H9 (cell line): ENCODE data around the gene STAB1. TPM values are rescaled to one million over a fixed set of nuclear protein-coding genes. Genes with fewer than 3 reads are reported as not detected.

Experiments used
- DNase-seq: peaks from one replicate; pipeline ENCODE4 v3.0.0-alpha.2; 2017
- H2AFZ ChIP-seq: one replicate; pipeline ENCODE4 v1.6.1; 2013; ENCODE audit warnings: mild to moderate bottlenecking, low read length, control low read depth, moderate library complexity
- H2AK5ac ChIP-seq: 2 replicates; pipeline ENCODE4 v1.6.1; 2013; ENCODE audit warnings: low read length, control low read depth, mixed read lengths; ENCODE audit not compliant: insufficient read length
- H2BK120ac ChIP-seq: one replicate; pipeline ENCODE4 v1.6.1; 2013; ENCODE audit warnings: low read depth, mild to moderate bottlenecking, low read length, control low read depth, inconsistent platforms; ENCODE audit not compliant: poor library complexity, severe bottlenecking
- H2BK12ac ChIP-seq: 2 replicates; pipeline ENCODE4 v1.6.1; 2013; ENCODE audit warnings: low read length, control low read depth, mixed read lengths, low read depth; ENCODE audit not compliant: insufficient read length
- H2BK15ac ChIP-seq: 2 replicates; pipeline ENCODE4 v1.6.1; 2013; ENCODE audit warnings: low read depth, low read length, control low read depth
- H2BK20ac ChIP-seq: one replicate; pipeline ENCODE4 v1.6.1; 2013; ENCODE audit warnings: low read depth, mild to moderate bottlenecking, low read length, control low read depth, inconsistent platforms; ENCODE audit not compliant: poor library complexity, severe bottlenecking
- H2BK5ac ChIP-seq: 2 replicates; pipeline ENCODE4 v1.6.1; 2013; ENCODE audit warnings: low read length, control low read depth, mixed read lengths; ENCODE audit not compliant: insufficient read length
- H3K14ac ChIP-seq: 2 replicates; pipeline ENCODE4 v1.6.1; 2013; ENCODE audit warnings: low read length, control low read depth; ENCODE audit not compliant: insufficient read depth
- H3K18ac ChIP-seq: 2 replicates; pipeline ENCODE4 v1.6.1; 2013; ENCODE audit warnings: low read depth, mild to moderate bottlenecking, mixed read lengths, low read length, control low read depth; ENCODE audit not compliant: insufficient read length
- H3K23ac ChIP-seq: 2 replicates; pipeline ENCODE4 v1.6.1; 2013; ENCODE audit warnings: low read length, control low read depth, mixed read lengths, low read depth; ENCODE audit not compliant: insufficient read length
- H3K23me2 ChIP-seq: 2 replicates; pipeline ENCODE4 v1.6.1; 2013; ENCODE audit warnings: low read depth, mild to moderate bottlenecking, mixed read lengths, low read length, control low read depth; ENCODE audit not compliant: insufficient read length, poor library complexity, severe bottlenecking
- H3K27ac ChIP-seq: 2 replicates; pipeline ENCODE4 v1.5.1; 2013; ENCODE audit warnings: low read length, control low read depth, mixed read lengths, low read depth; ENCODE audit not compliant: insufficient read length
- H3K27me3 ChIP-seq: 2 replicates; pipeline ENCODE4 v1.6.1; 2013; ENCODE audit warnings: low read length, control low read depth, inconsistent platforms; ENCODE audit not compliant: insufficient read depth
- H3K4ac ChIP-seq: 2 replicates; pipeline ENCODE4 v1.6.1; 2013; ENCODE audit warnings: low read depth, mild to moderate bottlenecking, control low read depth, inconsistent platforms, low read length, moderate library complexity
- H3K4me1 ChIP-seq: 2 replicates; pipeline ENCODE4 v1.6.1; 2013; ENCODE audit warnings: low read length, control low read depth, inconsistent platforms; ENCODE audit not compliant: insufficient read depth
- H3K4me2 ChIP-seq: 2 replicates; pipeline ENCODE4 v1.6.1; 2013; ENCODE audit warnings: low read length, control low read depth, mixed read lengths; ENCODE audit not compliant: insufficient read length, insufficient read depth
- H3K56ac ChIP-seq: 2 replicates; pipeline ENCODE4 v1.6.1; 2013; ENCODE audit warnings: low read depth, mild to moderate bottlenecking, mixed read lengths, low read length, control low read depth; ENCODE audit not compliant: insufficient read length
- H3K79me1 ChIP-seq: 2 replicates; pipeline ENCODE4 v1.6.1; 2013; ENCODE audit warnings: low read depth, mild to moderate bottlenecking, moderate library complexity, low read length, control low read depth, inconsistent platforms; ENCODE audit not compliant: insufficient read depth, poor library complexity, severe bottlenecking
- H3K79me2 ChIP-seq: 2 replicates; pipeline ENCODE4 v1.6.1; 2013; ENCODE audit warnings: low read length, control low read depth, inconsistent platforms; ENCODE audit not compliant: insufficient read depth
- H3K9ac ChIP-seq: 2 replicates; pipeline ENCODE4 v1.6.1; 2013; ENCODE audit warnings: low read length, control low read depth, mixed read lengths; ENCODE audit not compliant: insufficient read length; ENCODE audit errors: extremely low read depth
- H3K9me3 ChIP-seq: one replicate; pipeline ENCODE4 v1.6.1; 2013; ENCODE audit warnings: low read depth, low read length, inconsistent platforms; ENCODE audit not compliant: control insufficient read depth
- H3T11ph ChIP-seq: one replicate; pipeline ENCODE4 v1.6.1; 2013; ENCODE audit warnings: mild to moderate bottlenecking, low read length, control low read depth, inconsistent platforms
- H4K20me1 ChIP-seq: one replicate; pipeline ENCODE4 v1.6.1; 2013; ENCODE audit not compliant: control insufficient read depth, insufficient read length, insufficient read depth
- H4K5ac ChIP-seq: 2 replicates; pipeline ENCODE4 v1.6.1; 2013; ENCODE audit warnings: low read depth, mild to moderate bottlenecking, mixed read lengths, low read length, control low read depth; ENCODE audit not compliant: insufficient read length
- H4K8ac ChIP-seq: replicated peaks from 2 replicates; pipeline ENCODE4 v1.6.1; 2013; ENCODE audit warnings: low read length, control low read depth, mixed read lengths, low read depth; ENCODE audit not compliant: insufficient read length
- H4K91ac ChIP-seq: 2 replicates; pipeline ENCODE4 v1.6.1; 2013; ENCODE audit warnings: low read depth, mild to moderate bottlenecking, moderate library complexity, mixed read lengths, low read length, control low read depth; ENCODE audit not compliant: insufficient read length
- H3K27ac Mint-ChIP-seq, 3 experiments: 2 replicates in 2 of 3; 3 replicates in 1 of 3; pipeline ENCODE4 v1.8.0; 2020 to 2021; ENCODE audit warnings: mixed read lengths in 3 of 3, mild to moderate bottlenecking in 1 of 3, moderate library complexity in 1 of 3
- H3K27me3 Mint-ChIP-seq: 2 replicates; pipeline ENCODE4 v1.8.0; 2021; ENCODE audit warnings: low read depth, mild to moderate bottlenecking, moderate library complexity, mixed read lengths
- H3K36me3 Mint-ChIP-seq, 3 experiments: 2 replicates in 2 of 3; 3 replicates in 1 of 3; pipeline ENCODE4 v1.8.0; 2020 to 2021; ENCODE audit warnings: low read depth in 3 of 3, mixed read lengths in 3 of 3; ENCODE audit not compliant: insufficient read depth in 1 of 3
- H3K4me1 Mint-ChIP-seq, 2 experiments: 2 replicates each; pipeline ENCODE4 v1.8.0; 2020; ENCODE audit warnings: mixed read lengths in 2 of 2
- H3K4me3 Mint-ChIP-seq, 2 experiments: 2 replicates in 1 of 2; 3 replicates in 1 of 2; pipeline ENCODE4 v1.8.0; 2020 to 2021; ENCODE audit warnings: mild to moderate bottlenecking in 2 of 2, mixed read lengths in 2 of 2, moderate library complexity in 1 of 2
- H3K9me3 Mint-ChIP-seq, 2 experiments: 2 replicates in 1 of 2; 3 replicates in 1 of 2; pipeline ENCODE4 v1.8.0; 2020; ENCODE audit warnings: mild to moderate bottlenecking in 2 of 2, mixed read lengths in 2 of 2, moderate library complexity in 1 of 2
- CTCF ChIP-seq: fragments of 200-600 bp; sonication (generic); conservative IDR thresholded peaks from 3 replicates; pipeline ENCODE4 v1.8.0; 2021; ENCODE audit warnings: antibody characterized with exemption, mild to moderate bottlenecking
- WGBS: extraction: QIAGEN DNeasy Blood & Tissue Kit; methylation state at CpG from one replicate; pipeline ENCODE4 v1.1.7; 2013; ENCODE audit warnings: missing lambda C conversion rate, low lambda C conversion rate, mixed read lengths; ENCODE audit not compliant: insufficient read length; ENCODE audit errors: extremely low coverage; 5-methylcytosine and 5-hydroxymethylcytosine counted together
- total RNA-seq: library from RNA; stranded (reverse); gene quantifications from 2 replicates; pipeline ENCODE4 v1.2.1, GENCODE V29; 2021

STAB1 gene
- total RNA-seq, 1 experiment from 2014 or later, result 1.5 TPM

- H3K56ac ChIP-seq, result no peak within 1 kb of the TSS
- no peak within 1 kb of the TSS for H2BK120ac ChIP-seq
- H2BK12ac ChIP-seq, result no peak within 1 kb of the TSS
- no peak within 1 kb of the TSS for H2AFZ ChIP-seq
- H3K79me1 ChIP-seq, result peaks cover 5% of the 10 kb centered on the region
- peak within 1 kb of the TSS; percentile 89 to 96 for H3K4me3 Mint-ChIP-seq
- no peak for TF ChIP-seq CTCF
- H3T11ph ChIP-seq, result no peak within 1 kb of the TSS
- H4K8ac ChIP-seq, result no peak within 1 kb of the TSS
- H3K9ac ChIP-seq, result no peak within 1 kb of the TSS
- no peak within 1 kb of the TSS for H2BK20ac ChIP-seq
- H4K91ac ChIP-seq, result no peak within 1 kb of the TSS
- H3K36me3 Mint-ChIP-seq, result peaks cover 13 to 17% (median 16%) of the 10 kb centered on the region in 3 experiments
- H3K79me2 ChIP-seq, result peaks cover 4% of the 10 kb centered on the region; the same call in 1 of the 2 replicates
- no peak within 1 kb of the TSS for H2AK5ac ChIP-seq
- H3K4me2 ChIP-seq, result no peak within 1 kb of the TSS
- no peaks in the 10 kb centered on the region for H3K27me3 ChIP-seq
- no peak within 1 kb of the TSS for H3K18ac ChIP-seq
- no CpG with 5 or more reads among the region's 16 CpGs for WGBS
- H2BK15ac ChIP-seq, result no peak within 1 kb of the TSS
- H3K9me3 ChIP-seq, result no peaks in the 10 kb centered on the region
- H3K4ac ChIP-seq, result no peak within 1 kb of the TSS
- peak; percentile 75 for DNase-seq
- peaks cover 41 to 59% of the 10 kb centered on the region in 2 experiments for H3K4me1 Mint-ChIP-seq
- no peaks in the 10 kb centered on the region for H3K9me3 Mint-ChIP-seq
- H3K27ac ChIP-seq, result no peak within 1 kb of the TSS
- H3K14ac ChIP-seq, result no peak within 1 kb of the TSS
- H3K4me1 ChIP-seq, result no peaks in the 10 kb centered on the region; the same call in 1 of the 2 replicates
- H3K23me2 ChIP-seq, result peaks cover 4% of the 10 kb centered on the region
- H4K20me1 ChIP-seq, result no peaks in the 10 kb centered on the region
- no peaks in the 10 kb centered on the region; the same call in 1 of the 2 replicates for H3K27me3 Mint-ChIP-seq
- H2BK5ac ChIP-seq, result no peak within 1 kb of the TSS
- H3K23ac ChIP-seq, result no peak within 1 kb of the TSS
- H3K27ac Mint-ChIP-seq, result peak within 1 kb of the TSS in 2 of 3 experiments; percentile 24 to 89; a peak in 3 of 7 replicates
- H4K5ac ChIP-seq, result no peak within 1 kb of the TSS
Measured at GRCh38 chr3:52453496-52454249, 41.5 kb upstream of the STAB1 start, which contains the start of gene TNNC1. Gene TNNC1 (minus strand): TSS chr3:52454041. CDS start chr3:52454015, 26 bp downstream.
